ENCODE data around the gene RAPGEF2.

GRCh38 chr4:159145992-159146330 lies 43.1 kb downstream of the RAPGEF2 start:
- TF ChIP-seq CTCF (conservative IDR thresholded peaks at IDR 0.05) (no peak), EZH2 (IDR thresholded peaks at IDR 0.05; ENCODE audit: low read depth) (no peak)

Data from PC-9 (cell line).